H1 (cell line): ENCODE data around the gene THADA. TPM values are rescaled to one million over a fixed set of nuclear protein-coding genes. Genes with fewer than 3 reads are reported as not detected.

Experiments used
- CHD2 ChIP-seq: IDR thresholded peaks from 2 replicates; pipeline ENCODE4 v1.6.1; 2012; ENCODE audit warnings: low read length, improper control_type of control experiment
- POU5F1 ChIP-seq: IDR thresholded peaks from 2 replicates; pipeline ENCODE4 v1.6.1; 2011; ENCODE audit warnings: low read depth, mild to moderate bottlenecking, low read length, moderate library complexity
- RBBP5 ChIP-seq: IDR thresholded peaks from 2 replicates; pipeline ENCODE4 v1.7.1; 2012; ENCODE audit warnings: low read depth, mild to moderate bottlenecking, inconsistent platforms, low read length, moderate library complexity, borderline replicate concordance
- RFX5 ChIP-seq: IDR thresholded peaks from 2 replicates; pipeline ENCODE4 v1.6.1; 2011; ENCODE audit warnings: low read depth, low read length, improper control_type of control experiment, borderline replicate concordance
- RXRA ChIP-seq: IDR thresholded peaks from 2 replicates; pipeline ENCODE4 v1.6.1; 2011; ENCODE audit warnings: low read depth, mild to moderate bottlenecking, low read length, moderate library complexity; ENCODE audit not compliant: insufficient read depth
- SRF ChIP-seq: IDR thresholded peaks from 2 replicates; pipeline ENCODE4 v1.6.1; 2011; ENCODE audit warnings: mild to moderate bottlenecking, low read depth, low read length, moderate library complexity
- TBP ChIP-seq: IDR thresholded peaks from 2 replicates; pipeline ENCODE4 v1.6.1; 2011; ENCODE audit warnings: low read depth, low read length, improper control_type of control experiment
- polyA plus RNA-seq, 7 experiments: library from polyadenylated mRNA; depleted of rRNA in 3 of 7; stranded (reverse) in 5 of 7; unstranded in 2 of 7; fragments of >200 nt in 5 of 7; fragments of 200-250 nt in 2 of 7; gene quantifications; 1 replicate in 5 of 7; 2 replicates in 1 of 7; 4 replicates in 1 of 7; pipeline versions ENCODE4 v1.2.1 to v1.2.3, GENCODE V29; 2011 to 2013; ENCODE audit warnings: missing spikeins in 2 of 7, mixed read lengths in 2 of 7
- total RNA-seq: library from RNA; stranded (reverse); fragmentation: NEBNext Ultra II Directional; extraction: Animal tissue kit (Norgen Biotek cat#: 25700); gene quantifications from 2 replicates; pipeline ENCODE4 v1.2.1, GENCODE V29; 2021

THADA gene
- total and polyA plus RNA-seq, 2 of the 8 experiments (the other 6 are each of a cell fraction or from before 2014, with no cell fraction given), result 22.4 to 26.8 TPM

GRCh38 chr2:43399098-43399497 lies 196.7 kb downstream of the THADA start (continued):
- TF ChIP-seq POU5F1, result no peak
- TF ChIP-seq TBP, result no peak
- TF ChIP-seq SRF, result no peak
- TF ChIP-seq RFX5, result no peak
- no peak for TF ChIP-seq RBBP5
- TF ChIP-seq RXRA, result no peak
- TF ChIP-seq CHD2, result no peak
